Ishikawa (cell line): ENCODE data around the gene BRCA2.

Experiments used
- CEBPB ChIP-seq: IDR thresholded peaks from 2 replicates; pipeline ENCODE4 v1.6.1; 2012
- CREB1 ChIP-seq: IDR thresholded peaks from 2 replicates; pipeline ENCODE4 v1.6.1; 2012; ENCODE audit warnings: low read depth
- EGR1 ChIP-seq: IDR thresholded peaks from 2 replicates; pipeline ENCODE4 v1.6.1; 2012
- EP300 ChIP-seq: IDR thresholded peaks from 2 replicates; pipeline ENCODE4 v1.6.1; 2012; ENCODE audit warnings: borderline replicate concordance
- RAD21 ChIP-seq: IDR thresholded peaks from 2 replicates; pipeline ENCODE4 v1.6.1; 2012; ENCODE audit warnings: low read depth
- REST ChIP-seq: IDR thresholded peaks from 2 replicates; pipeline ENCODE4 v1.6.1; 2012; ENCODE audit warnings: low read depth, mild to moderate bottlenecking
- TEAD4 ChIP-seq: IDR thresholded peaks from 2 replicates; pipeline ENCODE4 v1.6.1; 2012
- YY1 ChIP-seq: IDR thresholded peaks from 2 replicates; pipeline ENCODE4 v1.6.1; 2012; ENCODE audit warnings: low read depth
- TF ChIP-seq, protein P1 (sequence below): IDR thresholded peaks from 2 replicates; pipeline ENCODE4 v1.6.1; 2012

DNA sequence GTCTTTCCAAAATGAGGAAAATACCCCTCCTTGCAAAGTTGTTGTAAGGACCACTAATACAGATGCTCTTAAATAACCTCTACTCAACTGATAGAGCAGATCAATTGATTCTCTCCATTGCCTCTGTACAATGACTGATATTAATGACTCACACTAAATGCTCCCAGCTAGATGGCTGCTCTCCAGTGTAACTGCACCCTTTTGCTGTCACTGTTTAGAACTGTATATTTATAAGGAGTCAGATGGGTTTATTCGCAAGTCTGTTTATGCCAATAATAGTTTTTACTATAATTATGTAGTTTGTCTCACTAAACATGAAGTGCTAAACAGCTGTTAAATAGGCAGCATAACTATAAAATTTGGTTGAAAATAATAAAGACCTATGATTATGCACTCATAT, 133.7 kb downstream of the BRCA2 start:
- TF ChIP-seq EP300 (no peak), CEBPB (no peak), REST (no peak), EGR1 (no peak), RAD21 (no peak), TEAD4 (no peak), CREB1 (no peak), YY1 (no peak)
- TF ChIP-seq, protein P1, sequence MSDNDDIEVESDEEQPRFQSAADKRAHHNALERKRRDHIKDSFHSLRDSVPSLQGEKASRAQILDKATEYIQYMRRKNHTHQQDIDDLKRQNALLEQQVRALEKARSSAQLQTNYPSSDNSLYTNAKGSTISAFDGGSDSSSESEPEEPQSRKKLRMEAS = no peak
